GM12878 (cell line): Measurements from ENCODE around the gene NOS3. TPM values are rescaled to one million over a fixed set of nuclear protein-coding genes. Genes with fewer than 3 reads are reported as not detected.

Source experiments
- ATAC-seq: fragments of 200-7000 bp; cut with Tn5 transposase; 3 replicates; pipeline ENCODE4 v1.9.1; 2020; ENCODE audit warnings: mild to moderate bottlenecking, moderate library complexity
- BruUV-seq: library from RNA; stranded (reverse); fragments of 400-500 nt; replicated peaks from 2 replicates; lab custom pipeline; 2021; lab: Mats Ljungman, UMichigan
- CTCF ChIA-PET: fragments of 300-600 bp; sonication (Branson Sonifier 250); formaldehyde crosslinking; extraction: SDS; loops from one replicate; lab custom pipeline; 2021; ENCODE audit warnings: inconsistent platforms; lab: Yijun Ruan, JAX
- POLR2A ChIA-PET: fragments of 350-600 bp; formaldehyde crosslinking; extraction: SDS; loops from one replicate; lab custom pipeline; 2021; ENCODE audit warnings: inconsistent platforms; lab: Charles Lee
- RAD21 ChIA-PET: fragments of 300-600 bp; sonication (Branson Sonifier 250); formaldehyde crosslinking; loops from one replicate; lab custom pipeline; 2023; ENCODE audit warnings: antibody characterized with exemption; ENCODE audit not compliant: unreplicated experiment; lab: Charles Lee
- SMC1A ChIA-PET: fragments of 300-600 bp; sonication (Branson Sonifier 250); formaldehyde crosslinking; loops from one replicate; lab custom pipeline; 2023; ENCODE audit not compliant: unreplicated experiment, uncharacterized antibody; lab: Charles Lee
- DNase-seq: peaks from one replicate; pipeline ENCODE4 v3.0.0-alpha.2; 2011; ENCODE audit warnings: low read depth, low spot score
- FAIRE-seq: peaks from 3 replicates; lab custom pipeline; 2011; peaks lifted over from hg19 to GRCh38; lab: Jason Lieb, UNC
- H2AFZ ChIP-seq: 2 replicates; pipeline ENCODE4 v1.6.0; 2011; ENCODE audit warnings: low read depth, low read length, control low read depth; ENCODE audit not compliant: control insufficient read depth
- H3K27ac ChIP-seq: 2 replicates; pipeline ENCODE4 v1.5.1; 2011; ENCODE audit warnings: control low read depth; ENCODE audit not compliant: control insufficient read depth, insufficient read depth
- H3K27me3 ChIP-seq, 2 experiments: replicated peaks in 1 of 2; 2 replicates each; pipeline versions ENCODE4 v1.6.0 to v1.6.1; 2011; ENCODE audit warnings: low read length in 1 of 2; ENCODE audit not compliant: control insufficient read depth in 2 of 2, insufficient read depth in 2 of 2
- H3K36me3 ChIP-seq, 2 experiments: 2 replicates each; pipeline ENCODE4 v1.5.1; 2011; ENCODE audit warnings: low read length in 1 of 2; ENCODE audit not compliant: control insufficient read depth in 2 of 2, insufficient read depth in 2 of 2
- H3K4me1 ChIP-seq: 2 replicates; pipeline ENCODE4 v1.6.1; 2011; ENCODE audit warnings: mild to moderate bottlenecking, low read length, moderate library complexity, mixed read lengths; ENCODE audit not compliant: control insufficient read depth, insufficient read depth
- H3K4me2 ChIP-seq: 2 replicates; pipeline ENCODE4 v1.6.0; 2011; ENCODE audit warnings: control low read depth; ENCODE audit not compliant: control insufficient read depth, insufficient read depth
- H3K4me3 ChIP-seq: fragments of 200-600 bp; sonication (generic); 2 replicates; pipeline ENCODE4 v1.5.1; 2016
- H3K79me2 ChIP-seq: 2 replicates; pipeline ENCODE4 v1.6.0; 2011; ENCODE audit warnings: low read length; ENCODE audit not compliant: control insufficient read depth, insufficient read depth
- H3K9ac ChIP-seq: 2 replicates; pipeline ENCODE4 v1.8.0; 2011; ENCODE audit warnings: low read length, control low read depth, mixed read lengths; ENCODE audit not compliant: control insufficient read depth, insufficient read depth
- H3K9me3 ChIP-seq: replicated peaks from 3 replicates; pipeline ENCODE4 v1.5.1; 2011; ENCODE audit warnings: mild to moderate bottlenecking, low read length; ENCODE audit not compliant: control insufficient read depth, insufficient read depth
- H4K20me1 ChIP-seq: 2 replicates; pipeline ENCODE4 v1.6.0; 2011; ENCODE audit not compliant: control insufficient read depth, insufficient read depth
- BCLAF1 ChIP-seq: fragments of 450-650 bp; IDR thresholded peaks from 2 replicates; pipeline ENCODE4 v1.6.1; 2017; ENCODE audit warnings: antibody characterized with exemption, mild to moderate bottlenecking, moderate library complexity
- CHD1 ChIP-seq: IDR thresholded peaks from 2 replicates; pipeline ENCODE4 v1.6.1; 2012; ENCODE audit warnings: low read depth, low read length, improper control_type of control experiment
- CHD4 ChIP-seq: fragments of 200-600 bp; sonication (generic); IDR thresholded peaks from 2 replicates; pipeline ENCODE4 v1.6.1; 2016; ENCODE audit warnings: mild to moderate bottlenecking
- CTCF ChIP-seq, 3 experiments: IDR thresholded peaks in 2 of 3; conservative IDR thresholded peaks in 1 of 3; 2 replicates each; pipeline ENCODE4 v1.5.1; 2011; ENCODE audit warnings: low read depth in 3 of 3, low read length in 3 of 3, mild to moderate bottlenecking in 3 of 3, control low read depth in 2 of 3, moderate library complexity in 2 of 3, inconsistent platforms in 1 of 3, mixed read lengths in 1 of 3; ENCODE audit not compliant: control insufficient read depth in 2 of 3, insufficient read depth in 1 of 3; ENCODE audit errors: extremely low read depth in 1 of 3
- EP300 ChIP-seq, 2 experiments: fragments of 150-350 bp in 1 of 2; IDR thresholded peaks; 2 replicates each; pipeline ENCODE4 v1.6.1; 2011 to 2012; ENCODE audit warnings: low read depth in 2 of 2, low read length in 2 of 2, borderline replicate concordance in 1 of 2, improper control_type of control experiment in 1 of 2, inconsistent platforms in 1 of 2; ENCODE audit not compliant: control insufficient read depth in 1 of 2
- EZH2 ChIP-seq: IDR thresholded peaks from 2 replicates; pipeline ENCODE4 v1.6.1; 2012; ENCODE audit warnings: low read depth, mild to moderate bottlenecking, control low read depth, inconsistent platforms, low read length, borderline replicate concordance; ENCODE audit not compliant: control insufficient read depth
- IKZF1 ChIP-seq: fragments of 450-650 bp; conservative IDR thresholded peaks from 2 replicates; pipeline ENCODE4 v1.6.1; 2017; ENCODE audit warnings: antibody characterized with exemption, mild to moderate bottlenecking
- PRDM15 ChIP-seq: fragments of 450-650 bp; formaldehyde crosslinking; IDR thresholded peaks from 2 replicates; pipeline ENCODE4 v1.4.0; 2020; ENCODE audit warnings: mild to moderate bottlenecking, moderate library complexity
- SRF ChIP-seq, 2 experiments: IDR thresholded peaks; 2 replicates each; pipeline ENCODE4 v1.6.1; 2011; ENCODE audit warnings: low read depth in 2 of 2, low read length in 2 of 2, mild to moderate bottlenecking in 1 of 2, moderate library complexity in 1 of 2
- TARDBP ChIP-seq: IDR thresholded peaks from 2 replicates; pipeline ENCODE4 v1.6.1; 2016; ENCODE audit warnings: borderline replicate concordance
- WGBS: methylation state at CpG from one replicate; pipeline ENCODE4 v1.1.6; 2016; ENCODE audit warnings: low lambda C conversion rate; ENCODE audit not compliant: insufficient replicate concordance, insufficient coverage; ENCODE audit errors: missing lambda C conversion rate; 5-methylcytosine and 5-hydroxymethylcytosine counted together
- in situ Hi-C: fragments of 300-500 bp; cut with MboI; formaldehyde crosslinking; loops from 9 replicates; pipeline ENCODE4 v1.14.3; 2018; ENCODE audit warnings: mixed read lengths
- intact Hi-C: fragments of 100-400 bp; cut with micrococcal nuclease; formaldehyde crosslinking; loops from one replicate; pipeline ENCODE4 v1.14.2; 2022; ENCODE audit not compliant: unreplicated experiment
- polyA plus RNA-seq, 11 experiments: library from polyadenylated mRNA; depleted of rRNA in 4 of 11; unstranded in 6 of 11; stranded (reverse) in 5 of 11; fragments of >200 nt; fragmentation: Nextera tagmentation in 4 of 11; fragmentation: Illumina TruSeq in 1 of 11; extraction: Ambion mirVana in 4 of 11; extraction: Trizol in 1 of 11; gene quantifications; 1 replicate in 1 of 11; 2 replicates in 10 of 11; pipeline versions ENCODE4 v1.2.1 to v1.2.3, GENCODE V29; 2011 to 2016; ENCODE audit warnings: inconsistent platforms in 2 of 11, missing spikeins in 2 of 11, low read depth in 1 of 11
- total RNA-seq, 4 experiments: library from RNA; depleted of rRNA in 3 of 4; stranded (reverse); fragments of >200 nt in 3 of 4; fragmentation: Illumina TruSeq in 1 of 4; extraction: Trizol in 1 of 4; gene quantifications; 2 replicates each; pipeline versions ENCODE4 v1.2.1 to v1.2.3, GENCODE V29; 2013 to 2021

NOS3 gene
- total and polyA plus RNA-seq, 10 of the 15 experiments (the other 5 are each of a cell fraction or from before 2014, with no cell fraction given) = 0.06 to 0.92 (median 0.30) TPM; not detected in 3

GRCh38 chr7:150988230-150989226 is 2.3 kb upstream of the NOS3 start (continued):
- no peak for TF ChIP-seq BCLAF1
- peak; percentile 65 to 79 (median 72) for TF ChIP-seq CTCF (IDR thresholded peaks at IDR 0.05 in 2 of 3, conservative IDR thresholded peaks at IDR 0.05 in 1 of 3; ENCODE audit: control insufficient read depth in 2 of 3, extremely low read depth in 1 of 3, insufficient read depth in 1 of 3, low read depth in 3 of 3, low read length in 3 of 3)

- H3K79me2 ChIP-seq = no peaks in the 10 kb centered on the region
- H3K9me3 ChIP-seq = no peaks in the 10 kb centered on the region; the same call in 2 of the 3 replicates
- intact Hi-C loops = loop anchor here (2.0 kb wide), 1 partner anchor 211 kb away; no protein-coding TSS in a partner anchor
- ChIA-PET CTCF (interaction anchor here (0.8 to 2.6 kb wide), 4 partner anchors 19 to 91 kb away, joined by 3 to 10 read pairs (median 4); no protein-coding TSS in a partner anchor), RAD21 (no interaction called here), SMC1A (interaction anchor here (1.0 to 1.2 kb wide), 2 partner anchors 19 to 91 kb away, joined by 3 to 6 read pairs; no protein-coding TSS in a partner anchor), POLR2A (no interaction called here)
- BruUV-seq = no TSS peak
- in situ Hi-C loops = loop anchor here (5.0 kb wide), 2 partner anchors 87 to 212 kb away; no protein-coding TSS in a partner anchor
- 50% methylated on average over 7 of the region's 7 CpGs for WGBS
- H2AFZ ChIP-seq = no peak overlapping the region
- H3K4me1 ChIP-seq = no peaks in the 10 kb centered on the region; the same call in 1 of the 2 replicates
- H3K4me3 ChIP-seq = no peak overlapping the region
- H3K27me3 ChIP-seq = peaks cover 0 to 3% of the 10 kb centered on the region in 2 experiments; a peak in 2 of 4 replicates
- FAIRE-seq (no peak), DNase-seq (no peak), ATAC-seq (no peak)
- H3K9ac ChIP-seq = no peak overlapping the region
- H3K4me2 ChIP-seq = no peak overlapping the region
- no peaks in the 10 kb centered on the region for H3K36me3 ChIP-seq
- no peaks in the 10 kb centered on the region for H4K20me1 ChIP-seq
- H3K27ac ChIP-seq = no peak overlapping the region
- TF ChIP-seq TARDBP = no peak
- no peak for TF ChIP-seq CHD4
- no peak for TF ChIP-seq CHD1
- no peak for TF ChIP-seq SRF (IDR thresholded peaks at IDR 0.05; ENCODE audit: low read depth in 2 of 2, low read length in 2 of 2)
- TF ChIP-seq EP300 (IDR thresholded peaks at IDR 0.05; ENCODE audit: borderline replicate concordance in 1 of 2, control insufficient read depth in 1 of 2, low read depth in 2 of 2, low read length in 2 of 2) = no peak
- TF ChIP-seq PRDM15 (CRISPR knock-in tag) = no peak
- no peak for TF ChIP-seq EZH2
- no peak for TF ChIP-seq IKZF1
Observed at GRCh38 chr7:150989456-150989855, 1.4 kb upstream of the NOS3 start.
